Activated naive CD4-positive, alpha-beta T cell (primary cell): ENCODE results near the gene SPRY2.
"Not testable (repeated sequence)": the region's sequence is repeated elsewhere in the genome, so short reads cannot be mapped to it uniquely, and the experiment has no call there.

Source experiments
- DNase-seq, 4 experiments: peaks; one replicate each; lab custom pipeline; 2025; lab: John Stamatoyannopoulos, UW

Gene SPRY2

GRCh38 chr13:80348750-80349149 is 7.8 kb upstream of the SPRY2 start:
- no peak for DNase-seq

GRCh38 chr13:80348314-80348713 is 7.4 kb upstream of the SPRY2 start:
- DNase-seq = no peak

GRCh38 chr13:80345771-80346510 is 5.0 kb upstream of the SPRY2 start:
- DNase-seq = no peak

GRCh38 chr13:80344032-80344431 is 3.1 kb upstream of the SPRY2 start:
- DNase-seq = not testable (repeated sequence)

- peak; percentile 24 to 52 (median 38) for DNase-seq
These were observed 1.8 kb upstream of the SPRY2 start for GRCh38 chr13:80342471-80343371.

- no peak for DNase-seq
These were observed 937 bp upstream of the SPRY2 start for GRCh38 chr13:80341756-80342370.

- no peak for DNase-seq
These were observed 250 bp downstream of the SPRY2 start for GRCh38 chr13:80340651-80341100.

- DNase-seq = no peak
These were observed 845 bp downstream of the SPRY2 start for GRCh38 chr13:80339912-80340650.

- DNase-seq = no peak
These were observed 1.4 kb downstream of the SPRY2 start for GRCh38 chr13:80339563-80339911.

GRCh38 chr13:80338781-80339562 is 2.0 kb downstream of the SPRY2 start:
- no peak for DNase-seq

GRCh38 chr13:80337288-80338081 is 3.4 kb downstream of the SPRY2 start:
- no peak for DNase-seq

GRCh38 chr13:80336776-80337287 is 4.1 kb downstream of the SPRY2 start:
- no peak for DNase-seq

GRCh38 chr13:80336370-80336769 is 4.6 kb downstream of the SPRY2 start:
- no peak for DNase-seq

- no peak for DNase-seq
These were observed 6.2 kb downstream of the SPRY2 start for GRCh38 chr13:80334597-80335260.

GRCh38 chr13:80331984-80332383 is 8.9 kb downstream of the SPRY2 start:
- no peak for DNase-seq

- no peak for DNase-seq
These were observed 11.7 kb downstream of the SPRY2 start for GRCh38 chr13:80329250-80329649.

GRCh38 chr13:80319004-80319403 is 21.9 kb downstream of the SPRY2 start:
- no peak for DNase-seq

- DNase-seq = no peak
These were observed 25.9 kb downstream of the SPRY2 start for GRCh38 chr13:80314711-80315653.
